Progenitor cell of endocrine pancreas (in vitro differentiated cells): ENCODE data around the gene CTU2. TPM values are rescaled to one million over a fixed set of nuclear protein-coding genes. Genes with fewer than 3 reads are reported as not detected.

Source experiments
- DNase-seq: peaks from one replicate; pipeline ENCODE4 v3.0.0; 2021; ENCODE audit warnings: low spot score; ENCODE audit not compliant: unreplicated experiment
- H3K27ac Mint-ChIP-seq: 2 replicates; pipeline ENCODE4 v1.8.0; 2021; ENCODE audit warnings: mild to moderate bottlenecking, moderate library complexity, mixed read lengths
- H3K27me3 Mint-ChIP-seq: 2 replicates; pipeline ENCODE4 v1.8.0; 2021; ENCODE audit warnings: mixed read lengths
- H3K36me3 Mint-ChIP-seq: 2 replicates; pipeline ENCODE4 v1.8.0; 2022; ENCODE audit warnings: mixed read lengths; ENCODE audit not compliant: insufficient read depth
- H3K4me1 Mint-ChIP-seq: 2 replicates; pipeline ENCODE4 v1.8.0; 2021; ENCODE audit warnings: low read depth, mixed read lengths
- H3K4me3 Mint-ChIP-seq: 2 replicates; pipeline ENCODE4 v1.8.0; 2021; ENCODE audit warnings: low read depth, mild to moderate bottlenecking, moderate library complexity, mixed read lengths
- H3K9me3 Mint-ChIP-seq: 2 replicates; pipeline ENCODE4 v1.8.0; 2021; ENCODE audit warnings: low read depth, mixed read lengths
- CTCF ChIP-seq: fragments of 200-600 bp; sonication (generic); IDR thresholded peaks from one replicate; pipeline ENCODE4 v1.5.0; 2021; ENCODE audit warnings: antibody characterized with exemption, mild to moderate bottlenecking; ENCODE audit not compliant: unreplicated experiment
- total RNA-seq: library from RNA; stranded (reverse); gene quantifications from 2 replicates; pipeline ENCODE4 v1.2.1, GENCODE V29; 2021

Gene CTU2
- total RNA-seq, 1 donor from 2014 or later: 17.2 TPM

GRCh38 chr16:88677721-88678120 is 28.6 kb upstream of the CTU2 start:
- no peaks in the 10 kb centered on the region for H3K9me3 Mint-ChIP-seq
- H3K27ac Mint-ChIP-seq: no peak overlapping the region
- no peak for DNase-seq
- no peak overlapping the region for H3K4me3 Mint-ChIP-seq
- no peaks in the 10 kb centered on the region for H3K4me1 Mint-ChIP-seq
- peaks cover 5% of the 10 kb centered on the region for H3K27me3 Mint-ChIP-seq
- no peaks in the 10 kb centered on the region for H3K36me3 Mint-ChIP-seq
- TF ChIP-seq CTCF: no peak

GRCh38 chr16:88678224-88678979 is 27.9 kb upstream of the CTU2 start:
- H3K36me3 Mint-ChIP-seq: no peaks in the 10 kb centered on the region

GRCh38 chr16:88680554-88681083 is 25.7 kb upstream of the CTU2 start:
- Mint-ChIP-seq H3K9me3 (no peaks in the 10 kb centered on the region), H3K36me3 (no peaks in the 10 kb centered on the region), H3K27ac (no peak overlapping the region), H3K4me1 (peaks cover 2% of the 10 kb centered on the region), H3K4me3 (no peak overlapping the region), H3K27me3 (peaks cover 22% of the 10 kb centered on the region)
- TF ChIP-seq CTCF: no peak
- no peak for DNase-seq

More at GRCh38 chr16:88678224-88678979, 27.9 kb upstream of the CTU2 start:
- Mint-ChIP-seq H3K27ac (no peak overlapping the region), H3K9me3 (no peaks in the 10 kb centered on the region), H3K27me3 (peaks cover 5% of the 10 kb centered on the region), H3K4me3 (no peak overlapping the region), H3K4me1 (no peaks in the 10 kb centered on the region)
- no peak for TF ChIP-seq CTCF
- no peak for DNase-seq

GRCh38 chr16:88681084-88681680 is 25.1 kb upstream of the CTU2 start:
- H3K4me1 Mint-ChIP-seq: peaks cover 2% of the 10 kb centered on the region
- peaks cover 22% of the 10 kb centered on the region for H3K27me3 Mint-ChIP-seq
- H3K36me3 Mint-ChIP-seq: no peaks in the 10 kb centered on the region
- no peak for DNase-seq
- H3K27ac Mint-ChIP-seq: no peak overlapping the region
- no peaks in the 10 kb centered on the region for H3K9me3 Mint-ChIP-seq
- no peak overlapping the region for H3K4me3 Mint-ChIP-seq
- TF ChIP-seq CTCF: peak; percentile 40

- H3K4me1 Mint-ChIP-seq: peaks cover 2% of the 10 kb centered on the region
These were observed 24.4 kb upstream of the CTU2 start for GRCh38 chr16:88681709-88682451.

More at GRCh38 chr16:88681709-88682451, 24.4 kb upstream of the CTU2 start:
- Mint-ChIP-seq H3K27ac (no peak overlapping the region), H3K9me3 (no peaks in the 10 kb centered on the region), H3K4me3 (no peak overlapping the region), H3K36me3 (no peaks in the 10 kb centered on the region), H3K27me3 (peaks cover 22% of the 10 kb centered on the region)
- TF ChIP-seq CTCF: no peak
- DNase-seq: no peak
